ENCODE measurements around the gene PTPN3.

The PTPN3 gene

DNA sequence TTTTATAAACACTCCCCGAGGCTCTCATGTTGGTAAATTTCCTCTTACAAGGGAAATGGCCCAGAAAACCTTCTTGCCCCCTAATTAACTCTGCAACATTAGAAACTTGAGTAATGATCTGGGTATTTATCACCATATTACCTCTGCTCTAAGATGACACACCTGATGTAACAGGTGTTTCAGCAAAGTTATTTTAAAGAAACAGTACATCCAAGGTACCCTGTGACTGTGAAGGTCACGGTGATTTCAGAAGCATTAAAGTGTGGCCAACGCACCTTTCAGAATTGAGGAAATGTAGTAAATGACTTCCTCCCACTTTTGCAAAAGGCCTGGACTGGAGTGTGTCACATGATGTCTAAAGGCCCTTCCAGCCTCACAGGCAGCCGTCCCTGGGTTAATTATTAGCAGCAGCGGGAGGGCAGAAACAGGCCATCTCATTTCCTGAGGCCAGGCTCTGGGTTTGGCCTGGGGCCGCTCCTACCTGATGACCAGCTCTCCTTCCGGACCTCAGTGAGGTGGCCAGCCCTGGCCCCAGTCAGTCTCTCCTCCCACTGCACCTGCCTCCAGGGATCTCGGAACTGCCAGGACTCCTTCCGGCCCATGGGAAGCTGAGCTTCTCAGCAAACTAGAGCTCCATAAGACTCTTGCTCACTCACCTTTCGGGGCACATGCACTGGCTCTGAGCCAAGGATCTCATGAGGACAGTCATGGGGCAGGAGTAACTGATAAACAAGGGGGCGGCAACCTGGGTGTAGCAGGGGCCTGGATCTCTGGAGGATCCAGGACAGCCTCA, 20.7 kb downstream of the PTPN3 start:
- DNase-seq (ENCODE audit: low read depth) = no peak

- DNase-seq (ENCODE audit: low read depth) = no peak
Observed at GRCh38 chr9:109476642-109477257, 21.4 kb downstream of the PTPN3 start.

- no peak for DNase-seq (ENCODE audit: low read depth)
Observed at GRCh38 chr9:109475526-109475925, 22.6 kb downstream of the PTPN3 start.

DNA sequence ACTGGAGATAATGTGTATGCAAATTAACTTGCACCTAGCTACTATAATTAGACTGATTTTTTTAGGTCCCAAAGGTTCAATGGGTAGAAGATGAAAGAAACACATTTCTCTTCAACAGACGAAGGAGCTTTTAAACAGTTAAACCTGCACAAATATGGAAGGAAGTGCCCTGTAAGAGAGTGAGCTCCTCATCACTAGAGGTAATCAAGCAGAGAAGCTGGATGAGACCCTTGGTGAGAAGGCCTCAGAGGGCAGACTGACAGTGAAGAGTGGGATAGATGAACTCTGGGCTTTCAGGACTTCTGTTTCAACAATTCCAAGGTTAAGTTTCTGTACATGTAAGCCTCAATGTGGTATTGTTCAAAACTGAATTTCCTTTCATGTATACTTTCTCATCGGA, 23.2 kb downstream of the PTPN3 start:
- no peak for DNase-seq (ENCODE audit: low read depth)

DNA sequence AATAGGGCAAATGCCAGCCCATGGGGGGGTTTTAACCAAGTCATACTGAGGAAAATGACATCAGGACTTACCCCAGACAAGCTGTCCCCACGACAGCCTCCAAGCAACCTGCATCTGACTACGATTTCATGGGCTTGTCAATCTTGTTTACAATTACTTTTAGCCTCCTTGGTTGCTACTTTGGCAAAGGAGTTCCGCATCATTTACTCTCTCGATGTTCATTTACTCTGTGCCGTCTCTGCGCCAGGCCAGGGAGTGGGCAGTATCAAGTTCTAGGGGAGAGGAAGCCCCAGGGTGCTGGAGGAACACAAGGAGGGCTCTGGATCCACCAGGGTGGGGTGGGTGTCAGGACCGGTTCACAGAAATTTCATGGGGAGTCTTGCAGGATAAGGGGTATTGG, 23.9 kb downstream of the PTPN3 start:
- no peak for DNase-seq (ENCODE audit: low read depth)

- DNase-seq (ENCODE audit: low read depth) = no peak
Observed at GRCh38 chr9:109473329-109473728, 24.8 kb downstream of the PTPN3 start.

GRCh38 chr9:109471475-109472393, 26.4 kb downstream of the PTPN3 start:
- no peak for DNase-seq (ENCODE audit: low read depth)

DNA sequence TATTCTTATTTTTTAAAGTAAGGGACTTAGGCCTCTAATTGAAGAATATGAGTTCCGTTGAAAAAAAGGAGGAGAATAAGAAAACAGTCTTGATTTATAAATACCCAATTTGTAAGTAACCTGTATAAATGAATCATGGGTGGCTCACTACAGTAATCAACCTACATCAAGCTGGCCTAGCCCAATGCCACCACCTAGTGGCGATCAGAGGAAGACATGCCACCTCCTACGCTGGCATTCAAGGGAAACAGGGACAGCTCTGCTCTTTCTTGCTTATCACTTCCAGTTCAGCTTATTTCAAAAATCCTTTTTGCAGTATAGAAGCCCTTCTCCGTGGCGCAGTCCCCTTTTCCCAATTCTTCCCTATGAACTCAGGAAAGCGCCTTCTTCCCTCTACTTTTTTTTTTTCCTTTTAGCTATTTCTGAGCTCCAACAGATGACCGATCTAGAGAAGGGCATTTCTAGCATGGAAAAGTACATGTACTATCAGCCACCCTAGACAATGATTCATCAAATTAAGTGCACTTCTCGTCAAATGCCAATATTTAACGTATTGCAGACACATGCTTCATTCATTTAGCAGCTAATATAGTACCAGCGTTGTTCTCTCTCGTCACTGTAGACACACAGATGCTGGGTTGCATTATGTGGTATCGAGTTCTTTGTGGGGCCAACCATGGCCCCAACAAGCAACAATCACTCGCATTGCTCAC, 28.3 kb downstream of the PTPN3 start:
- DNase-seq (ENCODE audit: low read depth) = peak; percentile 81

- no peak for DNase-seq (ENCODE audit: low read depth)
Observed at GRCh38 chr9:109468927-109469326, 29.2 kb downstream of the PTPN3 start.

DNA sequence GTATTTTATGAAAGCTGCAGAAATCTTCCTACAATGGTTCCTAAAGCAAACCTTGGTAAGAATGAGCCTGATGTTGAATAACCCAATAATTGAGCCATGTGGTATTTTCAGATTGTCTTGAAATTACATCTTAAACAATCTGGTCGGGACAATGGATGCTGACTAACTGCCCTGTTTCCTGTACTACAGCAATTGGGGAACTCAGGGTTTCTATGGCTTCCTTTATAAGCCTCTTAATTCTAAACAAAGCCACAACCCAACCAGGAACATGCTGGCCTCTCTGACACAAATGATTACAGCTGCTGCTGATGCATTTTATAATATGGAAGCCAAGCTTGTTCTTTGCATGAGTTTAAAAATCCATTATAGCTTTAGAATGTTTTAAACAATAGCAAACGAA, 30.2 kb downstream of the PTPN3 start:
- peak; percentile 61 for DNase-seq (ENCODE audit: low read depth)

- no peak for DNase-seq (ENCODE audit: low read depth)
Observed at GRCh38 chr9:109466623-109467590, 31.2 kb downstream of the PTPN3 start.

- DNase-seq (ENCODE audit: low read depth) = no peak
Observed at GRCh38 chr9:109463924-109464625, 34.0 kb downstream of the PTPN3 start.

- no peak for DNase-seq (ENCODE audit: low read depth)
Observed at GRCh38 chr9:109460576-109460975, 37.5 kb downstream of the PTPN3 start.

DNA sequence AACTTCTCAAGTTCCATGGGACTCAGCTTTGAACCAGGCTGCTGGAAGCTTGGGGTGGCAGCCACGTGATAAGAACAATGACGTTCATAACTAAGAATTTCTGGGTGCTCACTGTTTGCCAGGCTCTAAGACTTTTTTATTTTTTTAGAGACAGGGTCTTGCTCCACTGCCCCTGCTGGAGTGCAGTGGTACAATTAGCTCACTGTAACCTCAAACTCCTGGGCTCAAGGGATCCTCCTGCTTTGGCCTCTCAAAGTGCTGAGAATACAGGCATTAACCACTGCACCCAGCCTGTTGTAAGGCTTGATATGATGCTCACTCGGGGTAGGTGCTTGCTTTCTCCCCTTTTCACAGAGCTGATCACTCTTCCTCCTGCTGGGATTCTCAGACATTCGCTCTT, 38.7 kb downstream of the PTPN3 start:
- no peak for DNase-seq (ENCODE audit: low read depth)

DNA sequence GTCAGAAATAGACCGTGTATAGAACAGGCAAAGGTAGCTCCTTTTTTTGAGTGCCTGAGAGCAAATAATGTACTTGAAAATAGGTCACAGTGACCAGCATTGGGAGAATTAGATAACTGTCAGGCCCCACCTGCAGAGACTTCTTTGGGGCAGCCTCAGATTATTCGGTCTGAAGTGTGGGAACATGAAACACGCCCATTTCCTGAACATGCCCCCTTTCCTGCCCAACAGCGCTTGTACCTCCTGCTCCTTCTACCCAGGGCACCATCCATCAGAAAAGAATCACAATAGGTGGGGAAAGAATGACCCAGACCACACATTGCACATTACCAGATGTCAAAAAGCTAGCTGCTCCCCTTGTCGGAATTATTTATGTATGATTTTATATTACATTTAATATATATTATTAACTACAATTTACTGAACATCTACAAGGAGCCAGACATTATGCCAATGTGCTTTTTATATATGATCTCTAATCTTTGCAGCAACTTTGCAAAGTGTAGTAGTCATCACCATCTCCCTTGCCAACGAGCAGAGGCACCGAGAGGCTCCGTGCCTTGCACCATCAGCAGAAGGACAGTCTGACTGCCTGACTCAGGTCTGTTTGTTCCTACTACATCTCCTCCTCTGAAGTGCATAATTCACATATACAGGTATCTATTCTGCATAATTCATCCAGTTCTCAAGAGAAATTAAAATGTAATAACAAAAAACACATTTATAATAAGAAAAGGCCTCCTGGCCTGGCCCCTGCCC, 39.5 kb downstream of the PTPN3 start:
- peak; percentile 30 for DNase-seq (ENCODE audit: low read depth)

GRCh38 chr9:109456811-109457210, 41.3 kb downstream of the PTPN3 start:
- DNase-seq (ENCODE audit: low read depth) = no peak

DNA sequence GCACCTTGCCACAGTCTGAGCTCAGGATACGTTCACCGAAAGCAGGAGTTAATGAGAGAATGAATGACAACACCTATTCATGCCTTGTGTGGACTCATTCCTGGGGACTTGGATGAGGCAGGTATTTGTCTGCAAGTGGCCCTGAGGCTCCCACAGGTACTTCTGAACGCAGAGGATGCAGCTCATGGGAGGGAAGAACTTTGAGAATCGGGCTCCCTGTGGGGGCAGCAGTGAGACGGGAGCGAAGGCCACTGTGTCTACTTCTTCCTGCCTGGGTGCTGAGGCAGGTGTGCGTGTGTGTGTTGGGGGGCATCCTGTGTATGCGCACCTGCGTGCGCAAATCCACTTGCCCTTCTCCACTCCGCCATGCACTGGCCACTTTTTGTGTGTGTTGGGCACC, 42.2 kb downstream of the PTPN3 start:
- no peak for DNase-seq (ENCODE audit: low read depth)

DNA sequence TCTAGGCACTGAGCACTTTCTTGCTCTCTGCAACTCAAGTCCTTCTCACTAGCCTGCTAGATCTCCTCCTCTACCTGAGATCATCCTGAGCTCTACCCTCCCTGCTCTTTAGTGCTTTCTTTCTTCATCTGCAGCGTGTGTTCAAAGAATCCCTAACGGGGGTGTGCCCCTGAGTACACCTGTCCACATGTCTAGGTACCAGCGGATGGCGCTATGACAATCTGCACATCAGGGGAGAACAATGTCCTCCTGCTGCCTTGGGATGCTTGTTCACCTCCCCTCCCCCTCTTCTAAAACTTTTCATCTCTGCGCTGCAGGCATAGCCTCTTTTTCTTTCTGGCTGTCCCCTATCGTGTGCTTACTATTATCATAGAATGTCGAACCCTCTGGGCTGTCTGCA, 42.7 kb downstream of the PTPN3 start:
- no peak for DNase-seq (ENCODE audit: low read depth)

- no peak for DNase-seq (ENCODE audit: low read depth)
Observed at GRCh38 chr9:109454601-109455155, 43.4 kb downstream of the PTPN3 start.
